ENCODE measurements around the gene ACACB. TPM values are rescaled to one million over a fixed set of nuclear protein-coding genes. Genes with fewer than 3 reads are reported as not detected.
"Not testable (repeated sequence)": the region's sequence is repeated elsewhere in the genome, so short reads cannot be mapped to it uniquely, and the experiment has no call there.

Gene ACACB
- total RNA-seq, 4 donors from 2014 or later: 56.0 to 179 (median 152) TPM

DNA sequence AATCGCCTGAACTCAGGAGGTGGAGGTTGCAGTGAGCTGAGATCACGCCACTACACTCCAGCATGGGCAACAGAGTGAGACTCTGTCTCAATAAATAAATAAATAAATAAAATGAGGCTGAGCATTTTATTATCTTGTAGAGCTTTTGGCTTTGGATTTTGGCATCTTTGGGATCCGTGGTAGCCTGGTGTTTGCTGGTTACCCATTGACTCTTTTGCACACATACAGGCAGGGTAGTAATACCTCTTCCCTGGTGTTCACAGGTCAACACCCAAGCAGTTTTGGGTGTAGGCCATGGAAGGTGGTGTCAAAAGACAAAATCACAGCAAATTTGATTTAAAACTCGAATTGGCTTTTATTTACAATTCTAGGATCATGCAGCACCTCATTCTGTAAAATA is 27.8 kb downstream of the ACACB start:
- H3K36me3 ChIP-seq: peaks cover 0 to 9% (median 0%) of the 10 kb centered on the region in 3 donors
- H3K27me3 ChIP-seq: no peaks in the 10 kb centered on the region
- no peaks in the 10 kb centered on the region for H3K4me1 ChIP-seq
- H3K27ac ChIP-seq: no peak overlapping the region
- no peak for TF ChIP-seq POLR2A (IDR thresholded peaks at IDR 0.05)
- TF ChIP-seq, protein P1, sequence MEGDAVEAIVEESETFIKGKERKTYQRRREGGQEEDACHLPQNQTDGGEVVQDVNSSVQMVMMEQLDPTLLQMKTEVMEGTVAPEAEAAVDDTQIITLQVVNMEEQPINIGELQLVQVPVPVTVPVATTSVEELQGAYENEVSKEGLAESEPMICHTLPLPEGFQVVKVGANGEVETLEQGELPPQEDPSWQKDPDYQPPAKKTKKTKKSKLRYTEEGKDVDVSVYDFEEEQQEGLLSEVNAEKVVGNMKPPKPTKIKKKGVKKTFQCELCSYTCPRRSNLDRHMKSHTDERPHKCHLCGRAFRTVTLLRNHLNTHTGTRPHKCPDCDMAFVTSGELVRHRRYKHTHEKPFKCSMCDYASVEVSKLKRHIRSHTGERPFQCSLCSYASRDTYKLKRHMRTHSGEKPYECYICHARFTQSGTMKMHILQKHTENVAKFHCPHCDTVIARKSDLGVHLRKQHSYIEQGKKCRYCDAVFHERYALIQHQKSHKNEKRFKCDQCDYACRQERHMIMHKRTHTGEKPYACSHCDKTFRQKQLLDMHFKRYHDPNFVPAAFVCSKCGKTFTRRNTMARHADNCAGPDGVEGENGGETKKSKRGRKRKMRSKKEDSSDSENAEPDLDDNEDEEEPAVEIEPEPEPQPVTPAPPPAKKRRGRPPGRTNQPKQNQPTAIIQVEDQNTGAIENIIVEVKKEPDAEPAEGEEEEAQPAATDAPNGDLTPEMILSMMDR (IDR thresholded peaks at IDR 0.05): no peak
- no peak for DNase-seq
- no peaks in the 10 kb centered on the region for H3K9me3 ChIP-seq
- H3K4me3 ChIP-seq: no peak overlapping the region

DNA sequence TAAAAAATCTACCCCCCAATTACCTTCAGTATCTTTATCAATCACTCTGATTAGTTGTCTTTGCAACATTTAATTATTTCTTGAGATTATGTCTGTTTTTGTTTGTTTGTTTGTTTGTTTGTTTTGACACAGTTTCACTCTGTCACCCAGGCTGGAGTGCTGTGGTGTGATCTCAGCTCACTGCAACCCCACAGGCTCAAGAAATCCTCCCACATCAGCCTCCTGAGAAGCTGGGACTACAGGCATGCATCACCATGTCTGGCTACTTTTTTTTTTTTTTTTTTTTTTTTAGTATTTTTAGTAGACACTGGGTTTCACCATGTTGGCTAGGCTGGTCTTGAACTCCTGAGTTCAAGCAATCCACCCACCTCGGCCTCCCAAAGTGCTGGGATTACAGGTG is 30.7 kb downstream of the ACACB start:
- not testable (repeated sequence) for H3K36me3 ChIP-seq, H3K27ac ChIP-seq, H3K4me3 ChIP-seq, H3K9me3 ChIP-seq, H3K27me3 ChIP-seq, H3K4me1 ChIP-seq
- DNase-seq: peak in 1 of 3 donors; percentile 4

DNA sequence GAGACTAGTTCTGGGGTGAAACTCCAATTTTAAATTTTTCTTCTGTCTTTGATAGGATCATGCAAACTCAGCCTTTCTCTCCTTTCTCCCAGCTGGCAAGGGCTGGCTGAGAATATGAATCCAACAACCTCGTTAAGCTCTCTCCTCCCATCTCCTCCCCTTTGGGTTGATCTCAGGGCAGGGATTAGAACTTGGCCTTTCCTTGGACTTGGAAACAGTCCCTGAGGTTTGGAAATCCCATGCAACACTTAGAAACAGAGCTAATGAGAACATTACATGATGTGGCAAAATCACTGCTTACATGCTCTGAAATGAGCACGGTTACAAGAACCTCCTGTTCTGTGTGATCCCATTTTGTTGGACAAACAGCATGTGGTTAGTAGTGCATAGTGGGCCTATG is 31.6 kb downstream of the ACACB start:
- peak in 1 of 3 donors; percentile 14 for DNase-seq
- Histone ChIP-seq H3K27ac (peak overlapping the region in 2 of 4 donors; percentile 29 to 33), H3K4me1 (peaks cover 0 to 8% (median 0%) of the 10 kb centered on the region in 4 donors), H3K9me3 (no peaks in the 10 kb centered on the region), H3K27me3 (no peaks in the 10 kb centered on the region), H3K36me3 (no peaks in the 10 kb centered on the region), H3K4me3 (no peak overlapping the region)
- TF ChIP-seq, protein P1 (IDR thresholded peaks at IDR 0.05): no peak
- TF ChIP-seq POLR2A (IDR thresholded peaks at IDR 0.05): no peak

DNA sequence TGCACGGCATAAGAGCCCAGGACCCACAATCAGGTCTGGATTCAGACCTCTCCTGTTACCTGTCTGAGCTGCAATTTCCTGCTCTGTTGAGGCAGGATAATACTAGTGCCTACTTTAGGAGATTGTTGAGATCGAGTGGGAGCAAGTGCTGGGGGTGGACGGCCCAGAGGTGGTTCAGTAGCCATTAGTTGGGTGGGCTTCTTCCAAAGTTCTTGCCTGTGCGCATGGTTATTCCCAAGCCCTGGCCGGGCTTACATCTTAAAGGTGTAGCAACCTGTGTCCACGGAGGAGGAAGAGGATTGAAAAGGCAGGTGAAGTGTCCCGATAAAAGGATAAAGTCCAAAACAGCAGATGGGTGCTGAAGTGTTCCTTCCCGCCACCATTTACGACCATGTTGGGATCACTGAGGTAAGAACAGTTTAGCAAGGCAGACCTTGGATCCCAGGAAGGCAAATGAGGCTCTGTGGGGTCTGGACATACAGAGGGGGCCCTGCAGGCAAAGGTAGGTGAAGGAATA is 33.8 kb downstream of the ACACB start:
- DNase-seq: peak in 1 of 3 donors; percentile 47
- H3K36me3 ChIP-seq: no peaks in the 10 kb centered on the region
- peaks cover 0 to 16% (median 1%) of the 10 kb centered on the region in 4 donors for H3K4me1 ChIP-seq
- H3K27ac ChIP-seq: peak overlapping the region in 1 of 4 donors; percentile 29
- H3K9me3 ChIP-seq: no peaks in the 10 kb centered on the region
- TF ChIP-seq, protein P1 (IDR thresholded peaks at IDR 0.05): no peak
- no peak for TF ChIP-seq POLR2A (IDR thresholded peaks at IDR 0.05)
- no peaks in the 10 kb centered on the region for H3K27me3 ChIP-seq
- no peak overlapping the region for H3K4me3 ChIP-seq

DNA sequence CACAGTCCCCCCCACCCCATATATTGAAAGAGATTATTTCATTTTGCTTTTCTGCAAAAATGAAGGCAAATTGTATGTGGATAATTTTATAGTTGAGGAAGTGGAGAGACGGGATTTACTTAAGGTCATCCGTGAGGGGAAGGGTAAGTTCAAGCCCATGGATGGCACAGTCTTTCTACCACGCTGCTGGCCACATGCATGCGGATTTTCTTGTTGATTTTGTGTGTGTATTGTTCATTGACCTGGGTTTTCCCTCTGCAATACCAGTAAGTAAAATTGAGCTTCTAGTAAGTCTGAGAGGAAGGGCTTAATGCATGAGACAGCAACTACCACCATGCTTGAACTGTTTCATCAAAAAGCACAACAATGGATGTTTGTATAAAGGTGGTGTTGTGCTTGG is 35.1 kb downstream of the ACACB start:
- Histone ChIP-seq H3K4me3 (no peak overlapping the region), H3K4me1 (peaks cover 0 to 22% (median 1%) of the 10 kb centered on the region in 4 donors), H3K9me3 (no peaks in the 10 kb centered on the region), H3K27me3 (no peaks in the 10 kb centered on the region), H3K36me3 (no peaks in the 10 kb centered on the region), H3K27ac (no peak overlapping the region)
- peak in 1 of 3 donors; percentile 22 for DNase-seq
- TF ChIP-seq POLR2A (IDR thresholded peaks at IDR 0.05): no peak
- TF ChIP-seq, protein P1 (IDR thresholded peaks at IDR 0.05): no peak

DNA sequence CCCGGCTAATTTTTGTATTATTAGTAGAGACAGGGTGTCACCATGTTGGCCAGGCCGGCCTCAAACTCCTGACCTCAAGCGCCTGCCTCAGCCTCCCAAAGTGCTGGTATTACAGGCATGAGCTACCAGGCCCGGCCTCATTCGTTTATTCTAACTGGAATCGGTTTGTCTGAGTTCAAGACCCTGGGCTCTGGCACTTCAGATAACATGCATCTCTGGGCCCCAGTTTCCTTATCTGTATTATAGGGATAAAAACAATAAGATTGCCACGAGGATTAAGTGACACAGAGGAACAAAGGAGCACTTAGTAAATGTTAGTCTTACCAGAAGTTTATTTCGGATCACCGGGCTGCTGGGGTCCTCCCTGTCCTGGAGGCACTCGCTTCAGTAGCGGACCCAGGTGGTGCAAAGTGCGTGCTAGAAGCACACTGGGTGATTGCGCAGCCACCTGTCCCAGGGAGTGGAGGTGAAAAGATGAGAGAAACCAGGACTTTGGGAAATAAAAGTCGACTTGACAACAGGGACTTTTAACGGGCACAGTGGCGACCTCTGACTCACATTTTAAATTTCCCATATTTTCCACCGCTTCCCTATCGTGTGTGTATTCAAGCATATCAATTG is 37.5 kb downstream of the ACACB start:
- peak overlapping the region; percentile 58 to 60 (median 58) for H3K4me3 ChIP-seq

More for the DNA sequence above, 37.5 kb downstream of the ACACB start:
- peaks cover 0 to 32% (median 1%) of the 10 kb centered on the region in 4 donors for H3K4me1 ChIP-seq
- peak overlapping the region; percentile 63 to 82 (median 81) for H3K27ac ChIP-seq
- no peaks in the 10 kb centered on the region for H3K27me3 ChIP-seq
- H3K36me3 ChIP-seq: no peaks in the 10 kb centered on the region
- H3K9me3 ChIP-seq: no peaks in the 10 kb centered on the region
- peak in 1 of 2 donors; percentile 7 for TF ChIP-seq POLR2A (IDR thresholded peaks at IDR 0.05)
- TF ChIP-seq, protein P1 (IDR thresholded peaks at IDR 0.05): no peak
- no peak for DNase-seq

Measured in Peyer's patch (tissue), 4 donors.